ENCODE results near the gene COQ2.

- no peak for TF ChIP-seq POLR2A (IDR thresholded peaks at IDR 0.05; ENCODE audit: insufficient read depth in 1 of 2, low read depth in 2 of 2, low read length in 2 of 2)
- no peak for TF ChIP-seq REST (IDR thresholded peaks at IDR 0.05; ENCODE audit: borderline replicate concordance in 1 of 2, low read depth in 1 of 2, low read length in 2 of 2)
- TF ChIP-seq SKI (IDR thresholded peaks at IDR 0.05; ENCODE audit: partially characterized antibody) = no peak
- TF ChIP-seq PRDM15 (CRISPR knock-in tag; IDR thresholded peaks at IDR 0.05) = no peak
- TF ChIP-seq TAF15 (IDR thresholded peaks at IDR 0.05; ENCODE audit: low read depth, low read length, poor library complexity, severe bottlenecking) = no peak
- TF ChIP-seq MAFG (CRISPR knock-in tag; IDR thresholded peaks at IDR 0.05) = no peak
- TF ChIP-seq ZZZ3 (CRISPR knock-in tag; IDR thresholded peaks at IDR 0.05; ENCODE audit: borderline replicate concordance) = no peak
- no peak for TF ChIP-seq ZKSCAN5 (CRISPR knock-in tag; IDR thresholded peaks at IDR 0.05)
- TF ChIP-seq MLXIP (CRISPR knock-in tag; IDR thresholded peaks at IDR 0.05; ENCODE audit: borderline replicate concordance) = no peak
- no peak for TF ChIP-seq MEIS2 (CRISPR knock-in tag; IDR thresholded peaks at IDR 0.05)
- TF ChIP-seq RARA (CRISPR knock-in tag; IDR thresholded peaks at IDR 0.05) = no peak
- TF ChIP-seq HNRNPLL (IDR thresholded peaks at IDR 0.05; ENCODE audit: low read depth, low read length, poor library complexity, severe bottlenecking) = no peak
These were observed 36.0 kb upstream of the COQ2 start for GRCh38 chr4:83320548-83320947.

Data from HepG2 (cell line).